ENCODE measurements around the gene MBLAC1. TPM values are rescaled to one million over a fixed set of nuclear protein-coding genes. Genes with fewer than 3 reads are reported as not detected.

The MBLAC1 gene
- total and polyA plus RNA-seq, 9 of the 15 experiments (the other 6 are each of a cell fraction or from before 2014, with no cell fraction given): 0.03 to 3.1 (median 0.52) TPM

- TF ChIP-seq, protein P1, sequence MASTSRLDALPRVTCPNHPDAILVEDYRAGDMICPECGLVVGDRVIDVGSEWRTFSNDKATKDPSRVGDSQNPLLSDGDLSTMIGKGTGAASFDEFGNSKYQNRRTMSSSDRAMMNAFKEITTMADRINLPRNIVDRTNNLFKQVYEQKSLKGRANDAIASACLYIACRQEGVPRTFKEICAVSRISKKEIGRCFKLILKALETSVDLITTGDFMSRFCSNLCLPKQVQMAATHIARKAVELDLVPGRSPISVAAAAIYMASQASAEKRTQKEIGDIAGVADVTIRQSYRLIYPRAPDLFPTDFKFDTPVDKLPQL (IDR thresholded peaks at IDR 0.05; ENCODE audit: extremely low read depth, insufficient read length): no peak
- TF ChIP-seq KAT7 (CRISPR knock-in tag; IDR thresholded peaks at IDR 0.05; ENCODE audit: borderline replicate concordance): peak; percentile 99
- no peak for TF ChIP-seq ZC3H4 (CRISPR knock-in tag; IDR thresholded peaks at IDR 0.05; ENCODE audit: borderline replicate concordance)
- no peak for TF ChIP-seq ZNF586 (CRISPR knock-in tag; conservative IDR thresholded peaks at IDR 0.05)
- TF ChIP-seq YY1 (IDR thresholded peaks at IDR 0.05; ENCODE audit: borderline replicate concordance in 1 of 3, control insufficient read depth in 1 of 3, extremely low read depth in 1 of 3, insufficient read depth in 3 of 3, insufficient read length in 1 of 3, insufficient replicate concordance in 2 of 3, low read depth in 1 of 3, low read length in 2 of 3): peak; percentile 87 to 99 (median 98)
- TF ChIP-seq NUFIP1 (IDR thresholded peaks at IDR 0.05; ENCODE audit: partially characterized antibody): peak; percentile 93
- 0 out of 2 replicates have a peak, but pooled peaks have one; percentile 41 for TF ChIP-seq MTF1 (CRISPR knock-in tag; IDR thresholded peaks at IDR 0.05; ENCODE audit: borderline replicate concordance)
- TF ChIP-seq PCBP1 (IDR thresholded peaks at IDR 0.05; ENCODE audit: low read depth, low read length, poor library complexity, severe bottlenecking): peak; percentile 82
- TF ChIP-seq GABPB1 (CRISPR knock-in tag; IDR thresholded peaks at IDR 0.05): peak; percentile 88
- TF ChIP-seq SAFB2 (IDR thresholded peaks at IDR 0.05; ENCODE audit: borderline replicate concordance, low read depth, low read length, severe bottlenecking): no peak
- peak; percentile 94 for TF ChIP-seq NFRKB (IDR thresholded peaks at IDR 0.05; ENCODE audit: low read depth)
- no peak; the same call in 1 of the 2 replicates for TF ChIP-seq POLR2AphosphoS2 (IDR thresholded peaks at IDR 0.05; ENCODE audit: low read length)
- TF ChIP-seq ZNF134 (CRISPR knock-in tag; conservative IDR thresholded peaks at IDR 0.05): 0 out of 2 replicates have a peak, but pooled peaks have one; percentile 22
- no peak for TF ChIP-seq POLR3A (IDR thresholded peaks at IDR 0.05; ENCODE audit: borderline replicate concordance, extremely low read depth, insufficient read depth, insufficient read length)
- TF ChIP-seq HCFC1 (IDR thresholded peaks at IDR 0.05; ENCODE audit: low read depth, low read length): peak; percentile 66
- TF ChIP-seq, protein P2, sequence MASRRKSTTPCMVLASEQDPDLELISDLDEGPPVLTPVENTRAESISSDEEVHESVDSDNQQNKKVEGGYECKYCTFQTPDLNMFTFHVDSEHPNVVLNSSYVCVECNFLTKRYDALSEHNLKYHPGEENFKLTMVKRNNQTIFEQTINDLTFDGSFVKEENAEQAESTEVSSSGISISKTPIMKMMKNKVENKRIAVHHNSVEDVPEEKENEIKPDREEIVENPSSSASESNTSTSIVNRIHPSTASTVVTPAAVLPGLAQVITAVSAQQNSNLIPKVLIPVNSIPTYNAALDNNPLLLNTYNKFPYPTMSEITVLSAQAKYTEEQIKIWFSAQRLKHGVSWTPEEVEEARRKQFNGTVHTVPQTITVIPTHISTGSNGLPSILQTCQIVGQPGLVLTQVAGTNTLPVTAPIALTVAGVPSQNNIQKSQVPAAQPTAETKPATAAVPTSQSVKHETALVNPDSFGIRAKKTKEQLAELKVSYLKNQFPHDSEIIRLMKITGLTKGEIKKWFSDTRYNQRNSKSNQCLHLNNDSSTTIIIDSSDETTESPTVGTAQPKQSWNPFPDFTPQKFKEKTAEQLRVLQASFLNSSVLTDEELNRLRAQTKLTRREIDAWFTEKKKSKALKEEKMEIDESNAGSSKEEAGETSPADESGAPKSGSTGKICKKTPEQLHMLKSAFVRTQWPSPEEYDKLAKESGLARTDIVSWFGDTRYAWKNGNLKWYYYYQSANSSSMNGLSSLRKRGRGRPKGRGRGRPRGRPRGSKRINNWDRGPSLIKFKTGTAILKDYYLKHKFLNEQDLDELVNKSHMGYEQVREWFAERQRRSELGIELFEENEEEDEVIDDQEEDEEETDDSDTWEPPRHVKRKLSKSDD (conservative IDR thresholded peaks at IDR 0.05; ENCODE audit: low read length): peak; percentile 55; the same call in 1 of the 2 replicates
- no peak for TF ChIP-seq DACH1 (IDR thresholded peaks at IDR 0.05; ENCODE audit: partially characterized antibody)
- peak; percentile 88 for TF ChIP-seq NR2C2 (CRISPR knock-in tag; IDR thresholded peaks at IDR 0.05)
- TF ChIP-seq NR2C2 (tag; IDR thresholded peaks at IDR 0.05): peak; percentile 89
- TF ChIP-seq NR2C1 (IDR thresholded peaks at IDR 0.05): no peak
- peak; percentile 37; the same call in 1 of the 2 replicates for TF ChIP-seq NR2C1 (tag; IDR thresholded peaks at IDR 0.05)
- TF ChIP-seq CBX2 (IDR thresholded peaks at IDR 0.05; ENCODE audit: insufficient read depth, low read length, poor library complexity, severe bottlenecking): no peak
These were observed 37.9 kb upstream of the MBLAC1 start, which contains the start of gene COPS6 (continued) for GRCh38 chr7:100088621-100089457.
